OCI-LY3 (cell line): ENCODE data around the gene WDPCP.

ENCODE experiments used
- H2AFZ ChIP-seq: fragments of 200-600, 300-600 bp; shearing (Covaris generic); 2 replicates; pipeline ENCODE4 v1.6.0; 2014; ENCODE audit warnings: antibody characterized with exemption, low read depth, low read length
- H3K27ac ChIP-seq: fragments of 200-600, 300-600 bp; sonication (generic); 2 replicates; pipeline ENCODE4 v1.5.1; 2014; ENCODE audit warnings: mild to moderate bottlenecking, low read length, moderate library complexity, mixed read lengths
- H3K27me3 ChIP-seq: fragments of 200-600, 300-600 bp; sonication (generic); 2 replicates; pipeline ENCODE4 v1.6.1; 2014; ENCODE audit warnings: low read depth, low read length, mixed read lengths
- H3K36me3 ChIP-seq: fragments of 200-600, 300-600 bp; sonication (generic); replicated peaks from 2 replicates; pipeline ENCODE3; 2014; ENCODE audit warnings: low read depth, low read length, mixed read lengths
- H3K4me1 ChIP-seq: fragments of 300-600, 200-600 bp; sonication (generic); 2 replicates; pipeline ENCODE4 v1.6.1; 2014; ENCODE audit warnings: low read length, mixed read lengths
- H3K4me2 ChIP-seq: fragments of 200-600, 300-600 bp; sonication (generic); 2 replicates; pipeline ENCODE4 v1.6.1; 2014; ENCODE audit warnings: low read length, mixed read lengths
- H3K4me3 ChIP-seq: fragments of 300-600, 200-600 bp; sonication (generic); 2 replicates; pipeline ENCODE4 v1.5.1; 2014; ENCODE audit warnings: antibody characterized with exemption, mild to moderate bottlenecking, low read length, moderate library complexity
- H3K79me2 ChIP-seq: fragments of 300-600, 200-600 bp; shearing (Covaris generic); 2 replicates; pipeline ENCODE4 v1.6.1; 2014; ENCODE audit warnings: mild to moderate bottlenecking, low read length, mixed read lengths
- H3K9ac ChIP-seq: fragments of 300-600, 200-600 bp; shearing (Covaris generic); 2 replicates; pipeline ENCODE4 v1.6.0; 2014; ENCODE audit warnings: mild to moderate bottlenecking, low read length, moderate library complexity
- H3K9me3 ChIP-seq: fragments of 200-600, 300-600 bp; shearing (Covaris generic); 2 replicates; pipeline ENCODE4 v1.6.1; 2014; ENCODE audit warnings: low read length, mixed read lengths; ENCODE audit not compliant: insufficient read depth
- H4K20me1 ChIP-seq: fragments of 200-600, 300-600 bp; sonication (generic); 2 replicates; pipeline ENCODE4 v1.6.1; 2016; ENCODE audit warnings: low read length, mixed read lengths; ENCODE audit not compliant: insufficient read depth
- EZH2phosphoT487 ChIP-seq: fragments of 200-600 bp; shearing (Covaris generic); IDR thresholded peaks from 2 replicates; pipeline ENCODE4 v1.6.1; 2018; ENCODE audit warnings: antibody characterized with exemption, mixed run types, low read depth
- TF ChIP-seq, protein P1 (sequence below): fragments of 200-600, 300-600 bp; sonication (generic); IDR thresholded peaks from 2 replicates; pipeline ENCODE4 v1.5.1; 2014; ENCODE audit warnings: antibody characterized with exemption, low read length, low read depth

WDPCP gene

DNA sequence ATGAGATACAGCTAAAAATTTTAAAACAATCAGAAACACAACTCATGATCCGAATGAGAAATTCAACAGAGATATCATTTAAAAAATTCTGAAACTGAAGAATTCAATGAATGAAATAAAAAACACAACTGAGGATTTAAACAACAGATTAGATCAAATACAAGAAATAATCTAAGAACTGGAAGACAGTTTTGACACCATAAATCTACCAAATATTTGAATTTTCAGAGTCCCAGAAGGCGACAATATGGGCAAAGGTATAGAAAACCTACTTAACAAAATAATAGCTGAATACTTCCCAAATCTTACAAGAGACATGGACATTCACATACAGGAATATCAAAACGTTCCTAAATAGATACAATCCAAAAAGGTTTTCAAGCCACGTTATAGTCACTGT, 315.7 kb downstream of the WDPCP start:
- Histone ChIP-seq H3K4me2 (no peak overlapping the region), H3K79me2 (no peaks in the 10 kb centered on the region), H3K4me3 (no peak overlapping the region), H3K4me1 (no peaks in the 10 kb centered on the region), H3K27ac (no peak overlapping the region), H3K9ac (no peak overlapping the region), H2AFZ (no peak overlapping the region), H3K9me3 (peaks cover 15% of the 10 kb centered on the region), H3K27me3 (no peaks in the 10 kb centered on the region), H3K36me3 (no peaks in the 10 kb centered on the region), H4K20me1 (no peaks in the 10 kb centered on the region)
- TF ChIP-seq, protein P1, sequence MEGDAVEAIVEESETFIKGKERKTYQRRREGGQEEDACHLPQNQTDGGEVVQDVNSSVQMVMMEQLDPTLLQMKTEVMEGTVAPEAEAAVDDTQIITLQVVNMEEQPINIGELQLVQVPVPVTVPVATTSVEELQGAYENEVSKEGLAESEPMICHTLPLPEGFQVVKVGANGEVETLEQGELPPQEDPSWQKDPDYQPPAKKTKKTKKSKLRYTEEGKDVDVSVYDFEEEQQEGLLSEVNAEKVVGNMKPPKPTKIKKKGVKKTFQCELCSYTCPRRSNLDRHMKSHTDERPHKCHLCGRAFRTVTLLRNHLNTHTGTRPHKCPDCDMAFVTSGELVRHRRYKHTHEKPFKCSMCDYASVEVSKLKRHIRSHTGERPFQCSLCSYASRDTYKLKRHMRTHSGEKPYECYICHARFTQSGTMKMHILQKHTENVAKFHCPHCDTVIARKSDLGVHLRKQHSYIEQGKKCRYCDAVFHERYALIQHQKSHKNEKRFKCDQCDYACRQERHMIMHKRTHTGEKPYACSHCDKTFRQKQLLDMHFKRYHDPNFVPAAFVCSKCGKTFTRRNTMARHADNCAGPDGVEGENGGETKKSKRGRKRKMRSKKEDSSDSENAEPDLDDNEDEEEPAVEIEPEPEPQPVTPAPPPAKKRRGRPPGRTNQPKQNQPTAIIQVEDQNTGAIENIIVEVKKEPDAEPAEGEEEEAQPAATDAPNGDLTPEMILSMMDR = no peak
- TF ChIP-seq EZH2phosphoT487 = no peak

DNA sequence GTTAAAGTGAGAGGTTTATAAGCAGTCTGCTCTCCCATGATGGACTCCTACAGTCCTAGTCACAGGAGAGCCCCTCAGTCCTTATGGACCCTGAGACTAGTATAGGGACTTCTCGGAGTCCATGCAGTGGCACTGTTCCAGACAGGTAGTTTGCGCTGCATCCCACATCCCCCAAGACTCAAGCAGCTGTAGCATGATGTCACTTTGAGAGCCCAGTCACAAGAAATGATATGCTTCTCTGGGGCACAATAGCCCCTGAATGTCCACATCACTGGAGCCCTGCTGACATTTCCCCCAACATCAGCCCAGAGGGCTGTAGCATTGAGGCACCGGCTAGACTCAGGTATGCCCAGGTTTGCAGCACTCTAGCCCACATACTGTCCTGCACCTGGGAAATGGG, 317.6 kb downstream of the WDPCP start:
- TF ChIP-seq, protein P1 = no peak
- no peak for TF ChIP-seq EZH2phosphoT487
- Histone ChIP-seq H3K27ac (no peak overlapping the region), H3K4me1 (no peaks in the 10 kb centered on the region), H3K79me2 (no peaks in the 10 kb centered on the region), H3K9me3 (peaks cover 15% of the 10 kb centered on the region), H4K20me1 (no peaks in the 10 kb centered on the region), H3K4me3 (no peak overlapping the region), H3K27me3 (no peaks in the 10 kb centered on the region), H3K9ac (no peak overlapping the region), H3K36me3 (no peaks in the 10 kb centered on the region), H3K4me2 (no peak overlapping the region), H2AFZ (no peak overlapping the region)

DNA sequence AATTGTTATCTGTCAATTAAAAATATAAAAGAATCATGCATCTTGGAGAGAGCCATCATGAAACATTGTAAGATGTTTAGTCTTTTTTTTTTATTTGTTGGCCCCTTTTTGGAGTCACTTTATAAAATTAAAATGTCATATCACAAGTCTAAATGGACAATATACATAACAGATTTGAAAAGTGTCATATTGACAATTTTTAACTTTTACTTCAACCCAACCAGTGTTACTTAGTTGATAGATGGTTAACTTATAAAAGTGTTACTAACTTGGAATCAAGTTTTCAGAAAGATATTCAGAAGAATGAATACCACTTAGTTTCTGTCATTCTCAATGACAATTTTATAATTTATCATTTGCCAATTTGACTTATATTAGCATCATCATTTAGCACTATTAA, 319.3 kb downstream of the WDPCP start:
- no peak for TF ChIP-seq EZH2phosphoT487
- TF ChIP-seq, protein P1 = no peak
- Histone ChIP-seq H2AFZ (no peak overlapping the region), H3K36me3 (no peaks in the 10 kb centered on the region), H3K4me3 (no peak overlapping the region), H3K4me2 (no peak overlapping the region), H3K27me3 (no peaks in the 10 kb centered on the region), H3K27ac (no peak overlapping the region), H3K79me2 (no peaks in the 10 kb centered on the region), H4K20me1 (no peaks in the 10 kb centered on the region), H3K9me3 (peaks cover 15% of the 10 kb centered on the region), H3K4me1 (no peaks in the 10 kb centered on the region), H3K9ac (no peak overlapping the region)

DNA sequence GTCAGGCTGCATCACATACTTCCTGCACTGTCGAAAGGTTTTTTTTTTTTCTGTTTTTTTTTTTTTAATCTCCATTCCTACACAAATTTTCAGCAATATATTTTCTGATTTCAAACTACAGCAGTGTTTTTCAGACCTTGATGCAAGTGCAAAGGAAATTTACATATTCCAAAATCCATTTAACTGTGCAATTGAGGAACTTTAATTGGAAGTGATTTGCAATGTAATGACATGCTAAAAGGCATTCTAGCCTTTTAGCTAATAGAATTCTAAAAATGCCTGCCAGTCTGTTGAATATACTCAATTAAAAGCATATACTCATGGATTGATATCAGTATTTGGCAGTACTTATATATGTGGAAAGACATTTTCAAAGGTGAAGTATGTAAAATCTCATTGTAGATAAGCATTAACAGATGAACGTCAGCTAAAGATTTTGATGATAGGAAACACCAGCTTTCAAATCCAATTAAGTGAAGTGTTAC, 327.1 kb downstream of the WDPCP start:
- no peak overlapping the region for H3K4me2 ChIP-seq
- no peaks in the 10 kb centered on the region for H3K9me3 ChIP-seq
- no peaks in the 10 kb centered on the region for H4K20me1 ChIP-seq
- no peak overlapping the region for H2AFZ ChIP-seq
- no peaks in the 10 kb centered on the region for H3K79me2 ChIP-seq
- no peak overlapping the region for H3K4me3 ChIP-seq
- no peak overlapping the region for H3K9ac ChIP-seq
- H3K36me3 ChIP-seq = no peaks in the 10 kb centered on the region
- no peaks in the 10 kb centered on the region for H3K27me3 ChIP-seq
- no peak for TF ChIP-seq EZH2phosphoT487
- TF ChIP-seq, protein P1 = no peak
- H3K4me1 ChIP-seq = peaks cover 15% of the 10 kb centered on the region
- H3K27ac ChIP-seq = no peak overlapping the region
